Peyer's patch (tissue), 4 donors: Measurements from ENCODE around the gene KIF18B. TPM values are rescaled to one million over a fixed set of nuclear protein-coding genes. Genes with fewer than 3 reads are reported as not detected.

ENCODE experiments used
- DNase-seq, 3 donors: peaks; one replicate each; pipeline ENCODE4 v3.0.0-alpha.2; 2017 to 2019
- H3K27ac ChIP-seq, 4 donors: fragments of 200-600 bp; sonication (generic); one replicate each; pipeline ENCODE4 v1.5.1; 2016 to 2019
- H3K27me3 ChIP-seq, 2 donors: fragments of 200-600 bp; sonication (generic); one replicate each; pipeline ENCODE4 v1.5.1; 2019
- H3K36me3 ChIP-seq, 3 donors: fragments of 200-600 bp; sonication (generic); one replicate each; pipeline ENCODE4 v1.5.1; 2016 to 2019
- H3K4me1 ChIP-seq, 4 donors: fragments of 200-600 bp; sonication (generic); one replicate each; pipeline ENCODE4 v1.5.1; 2016 to 2019
- H3K4me3 ChIP-seq, 4 donors: fragments of 200-600 bp; sonication (generic); 1 replicate in 3 of 4; 2 replicates in 1 of 4; pipeline ENCODE4 v1.5.1; 2016 to 2019; ENCODE audit warnings: mild to moderate bottlenecking in 1 of 4
- H3K9me3 ChIP-seq, 4 donors: fragments of 200-600 bp; sonication (generic); one replicate each; pipeline ENCODE4 v1.5.1; 2016 to 2019; ENCODE audit warnings: mild to moderate bottlenecking in 1 of 4
- CTCF ChIP-seq, 6 experiments: fragments of 450-650 bp in 4 of 6; fragments of 200-600 bp in 2 of 6; sonication (generic) in 1 of 6; IDR thresholded peaks; one replicate each; pipeline ENCODE4 v1.5.1; 2017 to 2019; ENCODE audit warnings: antibody characterized with exemption in 6 of 6, mild to moderate bottlenecking in 3 of 6, moderate library complexity in 1 of 6
- POLR2A ChIP-seq, 2 donors: fragments of 450-650 bp; IDR thresholded peaks; one replicate each; pipeline ENCODE4 v1.5.1; 2017; ENCODE audit warnings: antibody characterized with exemption in 2 of 2, mild to moderate bottlenecking in 2 of 2, moderate library complexity in 2 of 2
- total RNA-seq, 4 donors: library from RNA; depleted of rRNA; stranded (reverse); fragments of >200 nt; gene quantifications; one replicate each; pipeline ENCODE4 v1.1.0, GENCODE V29; 2016

Gene KIF18B
- total RNA-seq, 4 donors from 2014 or later = 3.4 to 40.4 (median 6.8) TPM

DNA sequence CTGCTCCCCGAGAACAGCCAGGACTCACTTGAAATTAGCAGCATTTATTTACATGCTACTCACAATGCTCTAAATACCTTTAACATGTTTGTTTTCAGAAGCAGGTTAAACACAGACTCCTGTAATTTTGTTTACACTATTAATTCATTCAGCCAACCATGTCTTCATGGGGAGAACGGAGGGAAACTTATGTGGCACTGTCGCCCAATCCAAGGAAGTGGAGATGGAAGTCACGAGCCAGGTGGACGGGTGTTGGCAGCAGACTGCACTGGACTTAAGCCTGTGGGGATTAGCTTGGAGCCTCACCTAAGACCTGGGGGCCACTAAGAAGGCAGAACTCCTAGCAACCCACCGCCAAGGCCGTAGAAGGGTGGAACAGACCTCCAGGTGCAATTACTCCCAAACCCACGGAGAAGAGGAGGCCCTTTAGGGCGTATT lies 23.4 kb downstream of the KIF18B start:
- no peak overlapping the region for H3K4me3 ChIP-seq
- no peaks in the 10 kb centered on the region for H3K36me3 ChIP-seq
- DNase-seq = peak in 2 of 3 donors; percentile 0 to 23
- TF ChIP-seq POLR2A (IDR thresholded peaks at IDR 0.05) (no peak), CTCF (IDR thresholded peaks at IDR 0.05) (no peak)
- H3K27ac ChIP-seq = no peak overlapping the region
- H3K4me1 ChIP-seq = no peaks in the 10 kb centered on the region
- H3K27me3 ChIP-seq = no peaks in the 10 kb centered on the region
- no peaks in the 10 kb centered on the region for H3K9me3 ChIP-seq

DNA sequence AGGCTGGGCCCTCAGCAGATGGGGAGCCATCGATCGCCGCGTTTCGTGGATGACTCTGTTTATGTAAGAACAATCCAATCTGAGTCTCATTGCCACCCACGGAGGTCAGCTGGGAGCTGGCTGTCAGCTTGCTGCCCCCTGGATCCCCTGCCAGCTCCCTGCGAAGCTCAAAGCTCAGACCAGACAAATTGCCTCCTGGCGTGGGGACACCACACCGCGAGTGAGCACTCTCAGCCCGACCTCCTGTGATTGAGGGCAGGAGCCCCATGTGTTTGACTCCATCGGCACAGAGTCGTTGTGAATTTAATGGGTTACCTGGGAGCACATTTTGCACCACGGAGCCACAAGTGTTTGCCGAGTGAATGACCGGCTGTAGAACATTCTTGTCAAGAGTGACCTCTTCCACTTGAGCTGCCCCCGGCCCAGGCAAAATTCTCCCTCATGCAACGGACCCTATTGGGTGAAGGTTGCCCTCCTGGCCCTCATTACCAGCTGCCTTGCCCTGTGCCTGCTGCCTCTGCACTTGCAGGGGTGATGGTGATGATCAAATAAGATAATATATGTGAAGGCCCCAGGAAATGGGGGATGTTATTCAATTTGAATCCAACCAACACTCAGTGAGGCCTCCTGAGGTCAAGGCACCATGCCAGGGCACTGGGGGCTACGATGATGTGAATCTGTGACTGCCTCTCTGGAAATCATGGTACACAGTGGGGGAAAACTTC lies 24.7 kb downstream of the KIF18B start:
- Histone ChIP-seq H3K27ac (no peak overlapping the region), H3K4me1 (no peaks in the 10 kb centered on the region), H3K36me3 (no peaks in the 10 kb centered on the region), H3K27me3 (no peaks in the 10 kb centered on the region), H3K9me3 (no peaks in the 10 kb centered on the region), H3K4me3 (no peak overlapping the region)
- DNase-seq = peak in 2 of 3 donors; percentile 35 to 37
- TF ChIP-seq CTCF (IDR thresholded peaks at IDR 0.05) = no peak
- TF ChIP-seq POLR2A (IDR thresholded peaks at IDR 0.05) = no peak

DNA sequence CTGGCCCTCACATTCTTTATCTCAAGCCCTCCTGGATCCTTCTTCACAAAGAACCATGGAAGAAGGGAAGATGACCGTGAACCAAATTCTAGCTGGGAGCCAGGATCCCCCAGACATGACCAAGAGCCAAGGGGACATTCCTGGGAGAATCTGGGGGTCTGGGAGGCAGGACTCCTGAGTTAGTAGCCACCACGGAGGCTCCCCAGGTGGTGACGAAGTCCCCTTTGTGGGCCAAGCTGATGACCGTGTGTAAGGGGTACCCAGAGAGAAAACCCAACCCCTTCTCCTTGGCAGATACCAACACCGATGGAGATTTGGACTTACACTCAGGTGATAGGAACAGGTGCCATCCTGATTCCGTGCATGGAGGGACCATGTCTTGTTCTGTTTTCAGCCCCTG lies 25.4 kb downstream of the KIF18B start:
- Histone ChIP-seq H3K4me3 (no peak overlapping the region), H3K36me3 (no peaks in the 10 kb centered on the region), H3K9me3 (no peaks in the 10 kb centered on the region), H3K27me3 (no peaks in the 10 kb centered on the region), H3K4me1 (no peaks in the 10 kb centered on the region), H3K27ac (no peak overlapping the region)
- TF ChIP-seq CTCF (IDR thresholded peaks at IDR 0.05) = no peak
- no peak for TF ChIP-seq POLR2A (IDR thresholded peaks at IDR 0.05)
- DNase-seq = peak in 2 of 3 donors; percentile 22 to 34

- Histone ChIP-seq H3K4me3 (no peak overlapping the region), H3K9me3 (no peaks in the 10 kb centered on the region), H3K27me3 (no peaks in the 10 kb centered on the region), H3K36me3 (no peaks in the 10 kb centered on the region), H3K4me1 (no peaks in the 10 kb centered on the region), H3K27ac (no peak overlapping the region)
- DNase-seq = peak in 2 of 3 donors; percentile 42 to 54
- no peak for TF ChIP-seq POLR2A (IDR thresholded peaks at IDR 0.05)
- no peak for TF ChIP-seq CTCF (IDR thresholded peaks at IDR 0.05)
These were observed 26.3 kb downstream of the KIF18B start for GRCh38 chr17:44921122-44921882.

- H3K9me3 ChIP-seq = no peaks in the 10 kb centered on the region
- H3K36me3 ChIP-seq = no peaks in the 10 kb centered on the region
- H3K27me3 ChIP-seq = no peaks in the 10 kb centered on the region
- H3K4me1 ChIP-seq = no peaks in the 10 kb centered on the region
- H3K27ac ChIP-seq = no peak overlapping the region
- no peak for TF ChIP-seq CTCF (IDR thresholded peaks at IDR 0.05)
- H3K4me3 ChIP-seq = no peak overlapping the region
- peak in 2 of 3 donors; percentile 34 to 43 for DNase-seq
These were observed 27.0 kb downstream of the KIF18B start for GRCh38 chr17:44920565-44920940.
